Measurements from ENCODE around the gene RELA.

RELA gene

GRCh38 chr11:65611758-65612603 is 50.7 kb downstream of the RELA start:
- DNase-seq = no peak

GRCh38 chr11:65611028-65611757 is 51.5 kb downstream of the RELA start:
- peak; percentile 85 to 94 (median 93) for DNase-seq

GRCh38 chr11:65610404-65610803 is 52.3 kb downstream of the RELA start:
- DNase-seq = peak in 2 of 3 donors; percentile 32 to 56

DNA sequence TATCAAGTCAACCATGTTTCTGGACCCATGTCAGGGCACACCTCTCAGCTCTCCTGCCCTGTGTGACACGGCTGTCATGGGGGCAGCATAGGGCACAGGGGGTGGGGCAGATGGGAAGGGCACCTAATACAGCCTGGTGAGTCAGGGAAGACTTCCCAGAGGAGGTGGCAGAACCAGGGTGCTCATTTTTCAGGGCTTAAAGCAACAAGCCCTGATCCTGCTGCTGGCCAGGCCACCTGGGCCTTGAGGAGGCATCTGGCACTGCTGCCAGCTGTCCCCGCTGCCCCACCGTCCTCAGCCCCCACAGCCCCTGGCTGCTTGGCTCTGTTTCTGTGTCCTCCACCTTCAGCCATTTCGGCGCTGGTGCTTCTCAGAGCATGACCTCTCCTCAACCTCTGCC is 53.1 kb downstream of the RELA start:
- DNase-seq = no peak

- DNase-seq = no peak
Measured at GRCh38 chr11:65609229-65609628, 53.5 kb downstream of the RELA start.

DNA sequence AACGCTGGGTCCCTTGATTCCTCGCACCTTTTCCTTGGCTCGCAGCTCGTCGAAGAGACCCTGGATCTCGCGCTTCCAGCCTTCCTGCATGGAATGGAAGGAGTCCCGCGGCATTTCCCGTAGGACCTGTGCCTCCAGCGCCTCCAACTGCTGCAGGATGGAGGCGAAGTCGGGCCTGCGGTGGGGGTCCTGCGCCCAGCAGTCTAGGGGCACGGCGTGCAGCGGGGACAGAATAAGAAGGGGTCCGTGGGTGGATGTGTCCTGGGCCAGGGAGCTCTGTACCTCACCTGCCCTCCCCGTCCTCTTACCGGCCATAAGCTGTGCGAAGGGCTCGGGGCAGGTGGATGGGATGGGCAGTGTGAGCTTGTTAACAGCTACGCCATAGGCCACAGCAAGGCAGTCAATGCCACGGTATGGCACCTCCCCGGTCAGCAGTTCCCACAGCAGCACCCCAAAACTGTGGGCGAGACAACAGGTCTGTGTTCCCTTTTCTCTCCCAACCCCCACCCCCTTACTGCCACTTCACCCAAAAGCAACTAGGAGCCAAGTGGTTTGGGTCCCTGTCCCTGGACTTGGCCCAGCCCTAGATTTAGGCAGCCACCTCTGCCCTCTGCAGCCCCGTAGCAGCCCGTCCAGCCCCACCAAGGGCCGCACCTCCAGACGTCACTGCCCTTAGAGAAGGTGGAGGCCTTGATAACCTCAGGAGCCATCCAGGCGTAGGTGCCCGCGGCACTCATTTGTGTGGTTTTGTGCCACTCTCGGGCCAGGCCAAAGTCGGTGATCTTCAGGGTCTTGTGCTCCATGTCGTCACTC is 54.9 kb downstream of the RELA start:
- no peak for DNase-seq

- DNase-seq = peak; percentile 29 to 62 (median 57)
Measured at GRCh38 chr11:65606876-65607613, 55.7 kb downstream of the RELA start.

DNA sequence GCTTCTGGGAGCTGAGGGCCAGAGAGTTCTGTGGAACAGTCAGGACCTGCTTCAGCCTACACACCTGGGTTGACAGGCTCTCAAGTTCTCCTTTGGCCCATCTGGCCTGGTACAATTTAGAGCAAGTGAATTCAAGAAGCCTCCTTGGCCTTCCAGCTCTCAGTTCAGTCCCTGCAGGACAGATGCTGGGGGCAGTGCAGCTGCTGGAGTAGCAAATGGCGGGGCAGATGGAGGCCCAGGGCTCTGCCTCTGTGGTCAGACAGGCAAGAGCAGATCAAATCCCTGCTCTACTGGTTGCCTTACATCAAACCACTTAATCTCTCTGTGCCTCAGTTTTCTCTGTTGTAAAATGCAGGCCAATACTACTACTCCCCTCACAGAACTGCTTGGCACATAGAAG is 58.5 kb downstream of the RELA start:
- no peak for DNase-seq
